HepG2 (cell line): ENCODE data around the gene USH2A. TPM values are rescaled to one million over a fixed set of nuclear protein-coding genes. Genes with fewer than 3 reads are reported as not detected.

ENCODE experiments used
- ATAC-seq: fragments of 200-7000 bp; cut with Tn5 transposase; 3 replicates; pipeline ENCODE4 v1.9.1; 2020; ENCODE audit warnings: mild to moderate bottlenecking, moderate library complexity
- BruUV-seq: library from RNA; stranded (reverse); fragments of 400-500 nt; replicated peaks from 2 replicates; lab custom pipeline; 2021; lab: Mats Ljungman, UMichigan
- CTCF ChIA-PET: fragments of 300-600 bp; formaldehyde crosslinking; extraction: SDS; loops from one replicate; lab custom pipeline; 2021; ENCODE audit warnings: low total read pairs, inconsistent platforms, low intra/inter-chr PET ratio; lab: Yijun Ruan, JAX
- POLR2A ChIA-PET: fragments of 350-600 bp; sonication (Branson Sonifier 250); formaldehyde crosslinking; loops from one replicate; lab custom pipeline; 2020; ENCODE audit warnings: antibody characterized with exemption, inconsistent platforms; lab: Yijun Ruan, JAX
- DNase-seq: peaks from one replicate; pipeline ENCODE4 v3.0.0-alpha.2; 2015; ENCODE audit warnings: low spot score
- FAIRE-seq: peaks from 3 replicates; lab custom pipeline; 2011; peaks lifted over from hg19 to GRCh38; lab: Jason Lieb, UNC
- H2AFZ ChIP-seq: one replicate; pipeline ENCODE4 v1.6.1; 2011; ENCODE audit warnings: low read length, inconsistent platforms
- H3K27ac ChIP-seq: fragments of 300-600 bp; 3 replicates; pipeline ENCODE4 v1.8.0; 2011; ENCODE audit warnings: mixed run types, mild to moderate bottlenecking, mixed read lengths, low read length, inconsistent platforms; ENCODE audit not compliant: insufficient read depth; ENCODE audit errors: extremely low read length
- H3K27me3 ChIP-seq, 2 experiments: fragments of 200-600 bp in 1 of 2; 2 replicates in 1 of 2; 3 replicates in 1 of 2; pipeline versions ENCODE4 v1.6.0 to v1.8.0; 2011; ENCODE audit warnings: low read length in 2 of 2, mild to moderate bottlenecking in 2 of 2, moderate library complexity in 2 of 2, inconsistent platforms in 1 of 2; ENCODE audit not compliant: insufficient read depth in 2 of 2, control insufficient read depth in 1 of 2
- H3K36me3 ChIP-seq, 2 experiments: fragments of 200-600 bp in 1 of 2; replicated peaks in 1 of 2; 2 replicates in 1 of 2; 3 replicates in 1 of 2; pipeline versions ENCODE4 v1.5.1 to v1.8.0; 2011; ENCODE audit warnings: low read length in 2 of 2, inconsistent platforms in 1 of 2; ENCODE audit not compliant: insufficient read depth in 2 of 2, control insufficient read depth in 1 of 2
- H3K4me1 ChIP-seq: 2 replicates; pipeline ENCODE4 v1.5.1; 2012; ENCODE audit warnings: low read length, inconsistent platforms; ENCODE audit not compliant: insufficient read depth
- H3K4me2 ChIP-seq: 2 replicates; pipeline ENCODE4 v1.6.0; 2011; ENCODE audit warnings: low read depth, low read length, inconsistent platforms
- H3K4me3 ChIP-seq, 3 experiments: fragments of 200-600 bp in 1 of 3; sonication (generic), shearing (Covaris generic) in 1 of 3; replicated peaks in 1 of 3; 2 replicates each; pipeline ENCODE4 v1.5.1; 2011 to 2016; ENCODE audit warnings: low read length in 3 of 3, inconsistent platforms in 2 of 3, low read depth in 2 of 3, mild to moderate bottlenecking in 2 of 3, control low read depth in 1 of 3, mixed read lengths in 1 of 3; ENCODE audit not compliant: insufficient read depth in 1 of 3
- H3K79me2 ChIP-seq: one replicate; pipeline ENCODE4 v1.6.1; 2011; ENCODE audit warnings: low read length, inconsistent platforms; ENCODE audit not compliant: insufficient read depth
- H3K9ac ChIP-seq: 2 replicates; pipeline ENCODE4 v1.6.0; 2011; ENCODE audit warnings: mild to moderate bottlenecking, low read depth, low read length, inconsistent platforms; ENCODE audit not compliant: insufficient read depth
- H3K9me3 ChIP-seq: 2 replicates; pipeline ENCODE4 v1.5.1; 2012; ENCODE audit warnings: mild to moderate bottlenecking, low read length
- H4K20me1 ChIP-seq: 2 replicates; pipeline ENCODE4 v1.6.0; 2011; ENCODE audit warnings: inconsistent platforms, mild to moderate bottlenecking, low read length, moderate library complexity; ENCODE audit not compliant: insufficient read depth
- AKAP8 ChIP-seq: sonication (generic); formaldehyde crosslinking; IDR thresholded peaks from 2 replicates; pipeline ENCODE4 v1.5.1; 2020; ENCODE audit warnings: mild to moderate bottlenecking, missing genetic modification reagents
- GATA4 ChIP-seq: sonication (generic); IDR thresholded peaks from 2 replicates; pipeline ENCODE4 v1.6.1; 2016; ENCODE audit warnings: antibody characterized with exemption, low read depth, borderline replicate concordance
- MED1 ChIP-seq: sonication (generic); formaldehyde crosslinking; IDR thresholded peaks from 2 replicates; pipeline ENCODE4 v1.4.0; 2020; ENCODE audit warnings: missing genetic modification reagents
- NCOA1 ChIP-seq: sonication (generic); formaldehyde crosslinking; IDR thresholded peaks from 2 replicates; pipeline ENCODE4 v1.9.0; 2021; ENCODE audit warnings: missing genetic modification reagents
- NFKB2 ChIP-seq: sonication (generic); formaldehyde crosslinking; IDR thresholded peaks from 2 replicates; pipeline ENCODE4 v1.4.0; 2020; ENCODE audit warnings: missing genetic modification reagents, borderline replicate concordance
- PHF20 ChIP-seq: sonication (generic); formaldehyde crosslinking; IDR thresholded peaks from 2 replicates; pipeline ENCODE4 v1.5.0; 2020; ENCODE audit warnings: mild to moderate bottlenecking, missing genetic modification reagents
- POLR2A ChIP-seq, 2 experiments: IDR thresholded peaks; 2 replicates each; pipeline ENCODE4 v1.6.1; 2011; ENCODE audit warnings: low read depth in 2 of 2, low read length in 2 of 2, mild to moderate bottlenecking in 1 of 2, moderate library complexity in 1 of 2; ENCODE audit not compliant: insufficient read depth in 1 of 2
- RFXAP ChIP-seq: sonication (generic); formaldehyde crosslinking; IDR thresholded peaks from 2 replicates; pipeline ENCODE4 v1.4.0; 2020; ENCODE audit warnings: missing genetic modification reagents, borderline replicate concordance
- SETDB1 ChIP-seq: sonication (generic); formaldehyde crosslinking; IDR thresholded peaks from 2 replicates; pipeline ENCODE4 v1.5.1; 2020; ENCODE audit warnings: missing genetic modification reagents, mild to moderate bottlenecking, borderline replicate concordance
- SNRNP70 ChIP-seq: fragments of 200-400 bp; formaldehyde crosslinking; IDR thresholded peaks from 2 replicates; pipeline ENCODE4 v1.6.1; 2017; ENCODE audit warnings: mild to moderate bottlenecking, low read depth, low read length, moderate library complexity
- STAG1 ChIP-seq: sonication (generic); formaldehyde crosslinking; IDR thresholded peaks from 2 replicates; pipeline ENCODE4 v1.4.0; 2020; ENCODE audit warnings: missing genetic modification reagents
- ZNF12 ChIP-seq: sonication (generic); formaldehyde crosslinking; IDR thresholded peaks from 2 replicates; pipeline ENCODE4 v1.5.0; 2020; ENCODE audit warnings: missing genetic modification reagents
- ZNF143 ChIP-seq: sonication (generic); formaldehyde crosslinking; IDR thresholded peaks from 2 replicates; pipeline ENCODE4 v1.4.0; 2020; ENCODE audit warnings: missing genetic modification reagents
- ZNF607 ChIP-seq: sonication (generic); formaldehyde crosslinking; IDR thresholded peaks from 2 replicates; pipeline ENCODE4 v1.5.1; 2020; ENCODE audit warnings: missing genetic modification reagents, mild to moderate bottlenecking, borderline replicate concordance
- ZNF781 ChIP-seq: sonication (generic); formaldehyde crosslinking; IDR thresholded peaks from 2 replicates; pipeline ENCODE4 v1.5.1; 2020; ENCODE audit warnings: borderline replicate concordance, mild to moderate bottlenecking, missing genetic modification reagents; ENCODE audit errors: not compliant biosample characterization
- ZNF839 ChIP-seq: sonication (generic); formaldehyde crosslinking; IDR thresholded peaks from 2 replicates; pipeline ENCODE4 v1.4.0; 2020; ENCODE audit warnings: missing genetic modification reagents, mild to moderate bottlenecking, borderline replicate concordance
- ZNF883 ChIP-seq: sonication (generic); formaldehyde crosslinking; IDR thresholded peaks from 2 replicates; pipeline ENCODE4 v1.5.1; 2020; ENCODE audit warnings: mild to moderate bottlenecking, missing genetic modification reagents; ENCODE audit errors: not compliant biosample characterization
- WGBS: methylation state at CpG from one replicate; pipeline ENCODE4 v1.1.6; 2017; ENCODE audit warnings: low lambda C conversion rate; 5-methylcytosine and 5-hydroxymethylcytosine counted together
- in situ Hi-C: cut with HindIII; loops from 2 replicates; pipeline ENCODE4 v1.10.0; 2017; ENCODE audit warnings: low pct_unique_long_range_greater_than_20kb; ENCODE audit not compliant: extremely low pct_ligation_motif_present
- intact Hi-C: fragments of 100-400 bp; cut with micrococcal nuclease; formaldehyde crosslinking; loops from one replicate; pipeline ENCODE4 v1.10.0; 2022; ENCODE audit not compliant: unreplicated experiment
- polyA plus RNA-seq, 8 experiments: library from polyadenylated mRNA; depleted of rRNA in 3 of 8; stranded (reverse) in 7 of 8; unstranded in 1 of 8; fragments of >200 nt; fragmentation: Illumina TruSeq in 4 of 8; extraction: Trizol in 4 of 8; gene quantifications; 2 replicates each; pipeline versions ENCODE4 v1.2.1 to v1.2.3, GENCODE V29; 2011 to 2016; ENCODE audit warnings: low read depth in 4 of 8, missing spikeins in 1 of 8, mixed read lengths in 1 of 8; ENCODE audit not compliant: insufficient read depth in 1 of 8
- total RNA-seq, 5 experiments: library from RNA; depleted of rRNA; stranded (reverse); fragments of >200 nt; fragmentation: Illumina TruSeq; extraction: Trizol; gene quantifications; 2 replicates each; pipeline ENCODE4 v1.2.3, GENCODE V29; 2016; ENCODE audit warnings: low read depth in 1 of 5
- TF ChIP-seq, protein P1 (sequence below): sonication (generic); formaldehyde crosslinking; IDR thresholded peaks from 2 replicates; pipeline ENCODE4 v1.5.0; 2020; ENCODE audit warnings: mild to moderate bottlenecking, missing genetic modification reagents, moderate library complexity

Gene USH2A
- total and polyA plus RNA-seq, 2 of the 13 experiments (the other 11 are each of a cell fraction or from before 2014, with no cell fraction given), result 0.02 TPM; not detected in 1

DNA sequence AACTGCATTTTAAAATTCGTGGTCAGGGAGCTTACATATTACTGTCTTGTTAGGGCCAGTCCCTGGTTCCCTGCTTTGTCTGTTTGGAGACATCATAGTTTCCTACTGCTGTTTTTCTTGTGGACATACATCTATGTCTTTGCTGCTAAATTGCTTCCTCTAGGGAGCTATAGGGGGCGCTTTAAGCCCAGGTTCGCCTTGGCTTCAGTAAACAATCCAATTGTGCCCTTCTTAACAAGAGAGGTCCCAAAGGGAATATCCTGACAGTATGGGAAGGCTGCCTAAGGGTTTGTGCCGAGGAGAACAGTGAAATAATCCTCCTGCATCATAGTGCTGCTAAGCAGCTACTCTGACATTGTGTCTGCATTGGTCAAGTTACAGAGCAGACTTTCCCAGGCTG, 112.5 kb downstream of the USH2A start:
- no peak for TF ChIP-seq RFXAP (CRISPR knock-in tag)
- TF ChIP-seq, protein P1, sequence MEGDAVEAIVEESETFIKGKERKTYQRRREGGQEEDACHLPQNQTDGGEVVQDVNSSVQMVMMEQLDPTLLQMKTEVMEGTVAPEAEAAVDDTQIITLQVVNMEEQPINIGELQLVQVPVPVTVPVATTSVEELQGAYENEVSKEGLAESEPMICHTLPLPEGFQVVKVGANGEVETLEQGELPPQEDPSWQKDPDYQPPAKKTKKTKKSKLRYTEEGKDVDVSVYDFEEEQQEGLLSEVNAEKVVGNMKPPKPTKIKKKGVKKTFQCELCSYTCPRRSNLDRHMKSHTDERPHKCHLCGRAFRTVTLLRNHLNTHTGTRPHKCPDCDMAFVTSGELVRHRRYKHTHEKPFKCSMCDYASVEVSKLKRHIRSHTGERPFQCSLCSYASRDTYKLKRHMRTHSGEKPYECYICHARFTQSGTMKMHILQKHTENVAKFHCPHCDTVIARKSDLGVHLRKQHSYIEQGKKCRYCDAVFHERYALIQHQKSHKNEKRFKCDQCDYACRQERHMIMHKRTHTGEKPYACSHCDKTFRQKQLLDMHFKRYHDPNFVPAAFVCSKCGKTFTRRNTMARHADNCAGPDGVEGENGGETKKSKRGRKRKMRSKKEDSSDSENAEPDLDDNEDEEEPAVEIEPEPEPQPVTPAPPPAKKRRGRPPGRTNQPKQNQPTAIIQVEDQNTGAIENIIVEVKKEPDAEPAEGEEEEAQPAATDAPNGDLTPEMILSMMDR (CRISPR knock-in tag), result peak; percentile 48
- TF ChIP-seq STAG1 (CRISPR knock-in tag), result peak; percentile 51
- intact Hi-C loops, result loop anchor here (10.0 kb wide), 1 partner anchor 254 kb away; no protein-coding TSS in a partner anchor
- CTCF ChIA-PET, result no interaction called here

DNA sequence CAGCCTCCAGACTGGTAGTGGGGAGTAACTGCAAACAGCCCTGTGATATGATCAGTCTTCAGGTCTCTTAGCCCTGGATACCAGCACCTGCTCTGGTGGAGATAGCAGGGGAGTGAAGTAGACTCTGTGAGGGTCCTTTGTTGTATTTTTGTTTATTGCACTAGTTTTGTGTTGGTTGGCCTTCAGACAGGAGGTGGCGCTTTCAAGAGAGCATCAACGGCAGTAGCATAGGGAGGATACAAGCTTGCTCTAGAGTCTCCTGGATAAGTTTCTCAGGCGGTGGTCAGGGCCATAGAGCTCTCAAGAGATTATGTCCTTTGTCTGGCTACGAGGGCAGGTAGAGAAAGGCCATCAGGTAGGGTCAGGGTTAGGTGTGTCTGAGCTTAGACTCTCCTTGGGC, 116.4 kb downstream of the USH2A start:
- no peak for FAIRE-seq
- no TSS peak for BruUV-seq
- DNase-seq, result no peak
- Histone ChIP-seq H3K27me3 (no peaks in the 10 kb centered on the region), H3K9ac (no peak overlapping the region), H3K36me3 (no peaks in the 10 kb centered on the region), H3K4me3 (no peak overlapping the region), H3K9me3 (no peaks in the 10 kb centered on the region), H3K79me2 (no peaks in the 10 kb centered on the region), H4K20me1 (no peaks in the 10 kb centered on the region), H3K4me1 (no peaks in the 10 kb centered on the region), H3K27ac (no peak overlapping the region), H3K4me2 (no peak overlapping the region), H2AFZ (no peak overlapping the region)
- POLR2A ChIA-PET, result no interaction called here
- no peak for ATAC-seq
- in situ Hi-C loops (no loop called here), intact Hi-C loops (loop anchor here (10.0 kb wide), 1 partner anchor 438 kb away; no protein-coding TSS in a partner anchor)
- WGBS, result 7% methylated on average over 4 of the region's 4 CpGs
- no peak for TF ChIP-seq SNRNP70
- no peak for TF ChIP-seq ZNF143 (CRISPR knock-in tag)
- no peak for TF ChIP-seq SETDB1
- TF ChIP-seq ZNF839, result no peak
- TF ChIP-seq GATA4, result no peak
- no peak for TF ChIP-seq POLR2A (IDR thresholded peaks at IDR 0.05; ENCODE audit: insufficient read depth in 1 of 2, low read depth in 2 of 2, low read length in 2 of 2)
- no peak for TF ChIP-seq ZNF12 (CRISPR knock-in tag)
- no peak for TF ChIP-seq MED1 (CRISPR knock-in tag)
- TF ChIP-seq ZNF883 (CRISPR knock-in tag), result no peak
- no peak for TF ChIP-seq ZNF781 (CRISPR knock-in tag)
- TF ChIP-seq ZNF607 (CRISPR knock-in tag), result no peak
- no peak for TF ChIP-seq AKAP8 (CRISPR knock-in tag)
- TF ChIP-seq NFKB2 (CRISPR knock-in tag), result no peak
- no peak for TF ChIP-seq PHF20 (CRISPR knock-in tag)
- no peak for TF ChIP-seq NCOA1 (CRISPR knock-in tag)
- CTCF ChIA-PET, result no interaction called here

More for the DNA sequence above, 112.5 kb downstream of the USH2A start:
- POLR2A ChIA-PET, result no interaction called here
- no peak overlapping the region for H3K27ac ChIP-seq
- H3K9me3 ChIP-seq, result no peaks in the 10 kb centered on the region
- H3K27me3 ChIP-seq, result no peaks in the 10 kb centered on the region
- H3K4me2 ChIP-seq, result no peak overlapping the region
- H3K9ac ChIP-seq, result no peak overlapping the region
- no TSS peak for BruUV-seq
- no peak overlapping the region for H3K4me3 ChIP-seq
- DNase-seq, result no peak
- H3K36me3 ChIP-seq, result no peaks in the 10 kb centered on the region
- in situ Hi-C loops, result no loop called here
- H3K79me2 ChIP-seq, result no peaks in the 10 kb centered on the region
- H3K4me1 ChIP-seq, result no peaks in the 10 kb centered on the region
- no peaks in the 10 kb centered on the region for H4K20me1 ChIP-seq
- ATAC-seq, result no peak; the same call in 2 of the 3 replicates
- 6% methylated on average over 4 of the region's 4 CpGs for WGBS
- no peak overlapping the region for H2AFZ ChIP-seq
- no peak for FAIRE-seq
